GOT3 (cell line): ENCODE data around the gene AHCTF1.

Source experiments
- DNase-seq: peaks from one replicate; lab custom pipeline; 2025; ENCODE audit warnings: mixed read lengths; lab: John Stamatoyannopoulos, UW

AHCTF1 gene

DNA sequence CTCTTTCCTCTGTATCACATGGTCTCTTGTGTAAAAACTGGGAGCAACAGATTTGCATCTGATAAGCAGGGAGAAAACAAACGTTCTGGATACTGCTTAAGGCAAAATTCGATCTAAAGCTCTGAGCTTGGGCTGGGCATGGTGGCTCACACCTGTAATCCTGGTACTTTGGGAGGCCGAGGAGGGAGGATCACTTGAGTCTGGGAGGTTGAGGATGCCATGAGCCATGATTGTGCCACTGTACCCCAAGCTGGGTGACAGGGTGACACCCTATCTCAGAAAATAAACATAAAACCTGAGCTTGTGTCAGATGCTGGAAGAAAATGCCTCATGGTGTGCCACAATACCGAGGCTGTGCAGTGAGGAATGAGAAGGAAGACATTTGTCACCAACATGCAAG lies 133.6 kb downstream of the AHCTF1 start:
- DNase-seq, result no peak

DNA sequence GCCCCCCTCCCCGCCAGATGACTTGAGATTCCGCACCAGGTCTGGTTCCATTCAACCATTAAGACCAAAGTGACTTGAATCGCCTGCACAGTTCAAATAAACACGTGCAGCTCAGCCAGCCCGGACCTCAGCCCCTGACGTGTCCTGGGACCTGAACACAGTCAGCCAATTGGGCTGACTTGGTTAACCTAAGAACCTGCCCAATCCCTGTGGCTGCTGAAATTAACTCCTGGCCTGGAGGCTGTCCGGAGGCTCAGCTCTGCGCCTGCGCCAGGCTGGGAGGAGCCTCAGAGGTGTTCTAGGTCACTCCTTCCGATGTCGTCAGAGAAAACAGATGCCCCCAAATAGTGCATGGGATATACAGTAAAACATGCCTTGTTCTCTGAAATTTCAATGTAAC lies 134.2 kb downstream of the AHCTF1 start:
- no peak for DNase-seq

DNA sequence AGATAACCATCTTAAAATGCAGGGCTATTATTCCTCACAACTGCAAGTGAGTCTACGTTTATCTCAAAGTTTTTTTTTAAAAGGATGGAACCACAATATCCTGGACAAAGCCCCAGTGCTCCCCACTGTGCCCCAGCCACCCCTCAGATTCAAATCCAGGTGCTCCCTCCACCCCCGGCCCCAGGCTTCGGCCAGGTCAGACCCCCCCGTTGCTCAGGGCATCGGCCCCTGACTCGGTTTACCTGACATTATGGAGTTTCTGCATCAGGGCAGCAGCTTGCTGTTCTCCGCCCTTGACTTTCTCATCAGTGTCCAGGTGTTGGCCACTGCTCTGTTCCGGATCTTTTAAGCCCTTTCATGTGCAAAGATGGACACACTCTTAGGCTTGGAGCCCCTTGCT lies 134.6 kb downstream of the AHCTF1 start:
- DNase-seq, result no peak

DNA sequence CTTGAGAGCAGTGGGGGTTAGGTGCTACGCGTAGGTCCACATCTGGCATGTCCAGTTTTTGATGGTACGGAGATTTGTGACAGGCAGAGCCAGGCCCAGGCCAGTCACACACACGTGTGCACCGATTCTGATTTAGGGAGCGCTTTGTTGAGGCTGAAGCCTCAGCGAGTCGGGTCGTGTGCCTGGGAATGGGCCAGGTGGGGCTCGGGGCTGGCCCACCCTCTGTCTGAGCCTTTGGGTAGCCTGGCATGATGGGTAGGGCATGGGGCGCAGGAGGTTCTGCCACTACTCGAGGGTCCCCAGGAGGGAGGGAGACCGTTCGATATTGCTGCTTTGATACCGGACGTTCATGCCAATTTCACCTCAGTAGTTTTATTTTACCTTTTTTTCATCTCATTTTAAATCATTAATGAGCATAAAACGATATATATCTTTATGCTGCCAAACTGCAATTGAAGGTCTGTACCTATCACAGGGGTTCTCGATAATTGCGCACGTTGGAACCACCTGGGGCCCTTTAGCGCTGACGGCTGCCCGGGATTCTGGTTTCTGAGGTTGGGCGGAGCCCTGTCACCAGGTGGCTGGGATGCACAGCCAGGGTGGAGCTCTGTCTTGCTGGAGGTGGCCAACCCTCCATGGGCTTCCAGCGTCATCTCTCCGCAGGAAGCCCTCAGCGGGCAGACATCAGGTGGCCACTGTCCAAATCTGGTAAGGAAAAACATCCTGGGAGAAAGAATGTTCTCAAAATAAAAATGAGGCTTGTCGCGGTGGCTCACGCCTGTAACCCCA lies 135.6 kb downstream of the AHCTF1 start:
- no peak for DNase-seq

DNA sequence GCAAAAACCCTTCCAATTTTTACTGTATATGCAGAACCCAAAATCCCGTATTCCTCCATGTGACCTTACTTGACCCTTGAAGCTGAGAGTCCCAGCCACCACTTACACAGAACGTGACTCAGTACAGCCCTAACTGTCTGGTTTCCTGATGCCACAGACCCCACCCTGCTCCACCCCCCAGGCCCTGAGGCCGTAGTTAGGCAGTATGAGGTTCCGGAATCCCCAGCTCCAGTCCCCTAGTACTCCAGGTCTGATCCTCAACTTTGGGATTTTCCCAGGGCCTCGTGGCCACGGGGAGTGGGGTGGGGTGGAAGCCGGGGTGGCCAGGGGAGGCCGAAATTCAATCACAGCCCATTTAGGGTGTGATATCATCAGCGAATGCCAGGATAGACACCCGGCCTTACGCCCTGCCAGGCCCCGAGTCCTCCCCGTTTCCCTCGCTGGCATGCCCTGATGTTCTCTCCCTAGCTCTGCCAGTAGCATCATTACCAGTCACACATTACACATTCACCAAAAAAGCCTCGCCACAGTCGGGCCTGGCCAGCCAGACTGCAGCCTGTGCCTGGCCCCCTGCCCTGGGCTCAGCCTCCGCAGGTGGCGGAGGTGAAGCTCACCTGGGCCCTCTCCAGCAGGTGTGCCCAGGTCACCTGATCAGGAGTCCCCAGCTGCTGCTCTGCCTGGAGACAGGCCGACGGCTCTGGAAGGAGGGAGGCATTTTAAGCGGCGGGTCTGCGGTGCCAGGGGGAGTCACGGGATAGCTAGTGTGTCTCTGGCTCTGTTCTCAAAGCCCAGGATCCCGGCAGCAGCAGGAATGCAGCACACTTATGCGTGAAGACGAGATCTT lies 136.7 kb downstream of the AHCTF1 start:
- DNase-seq, result no peak

DNA sequence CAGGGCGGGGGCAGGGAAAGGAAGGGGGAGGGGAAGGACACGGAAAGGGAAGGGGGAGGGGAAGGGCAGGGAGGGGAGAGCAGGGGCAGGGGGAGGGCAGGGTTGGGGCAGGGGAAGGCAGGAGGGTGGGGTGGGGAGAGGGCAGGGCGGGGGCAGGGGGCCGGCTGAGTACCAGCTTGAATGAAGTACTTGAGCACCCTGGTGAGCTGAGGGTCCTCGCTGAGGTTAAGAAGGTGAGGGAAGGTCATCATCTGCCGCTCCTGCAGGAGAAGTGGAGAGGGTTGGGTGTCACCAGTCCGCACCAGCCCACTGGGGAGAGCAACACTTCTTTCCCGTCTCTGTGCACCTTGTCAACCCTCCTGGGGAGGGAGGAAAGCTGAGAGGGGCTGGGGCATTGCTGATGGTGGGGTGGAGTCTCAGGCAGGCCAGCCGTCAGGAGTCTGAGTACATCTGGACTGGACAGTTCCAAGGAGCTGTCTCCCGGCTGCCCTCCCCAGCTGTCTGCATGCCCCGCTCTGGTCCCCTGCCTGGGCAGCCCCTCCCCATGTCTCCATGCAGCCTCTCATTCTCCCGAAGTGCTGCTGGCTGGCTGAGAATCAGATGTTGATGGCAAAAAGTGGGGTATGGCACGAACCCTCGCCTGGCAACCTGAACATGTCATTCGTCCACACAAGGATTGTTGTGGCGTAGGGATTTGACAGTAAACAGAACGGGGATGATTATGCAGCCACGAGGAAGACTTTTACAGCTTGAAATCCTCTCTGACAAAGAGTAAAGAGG lies 137.5 kb downstream of the AHCTF1 start:
- no peak for DNase-seq

DNA sequence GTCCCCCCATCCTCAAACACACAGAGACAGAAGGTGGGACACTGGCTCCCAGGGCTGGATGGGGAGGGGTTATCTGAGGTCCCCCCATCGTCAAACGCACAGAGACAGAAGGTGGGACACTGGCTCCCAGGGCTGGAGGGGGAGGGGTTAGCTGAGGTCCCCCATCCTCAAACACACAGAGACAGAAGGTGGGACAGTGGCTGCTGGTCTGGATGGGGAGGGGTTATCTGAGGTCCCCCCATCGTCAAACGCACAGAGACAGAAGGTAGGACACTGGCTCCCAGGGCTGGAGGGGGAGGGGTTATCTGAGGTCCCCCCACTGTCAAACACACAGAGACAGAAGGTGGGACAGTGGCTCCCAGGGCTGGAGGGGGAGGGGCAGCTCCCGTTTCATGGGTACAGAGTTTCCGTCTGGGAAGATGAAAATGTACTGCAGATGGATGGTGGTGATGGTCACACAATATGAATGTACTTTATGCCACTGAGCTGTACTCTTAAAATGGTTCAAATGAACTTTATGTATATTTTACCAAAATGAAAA lies 138.3 kb downstream of the AHCTF1 start:
- no peak for DNase-seq

DNA sequence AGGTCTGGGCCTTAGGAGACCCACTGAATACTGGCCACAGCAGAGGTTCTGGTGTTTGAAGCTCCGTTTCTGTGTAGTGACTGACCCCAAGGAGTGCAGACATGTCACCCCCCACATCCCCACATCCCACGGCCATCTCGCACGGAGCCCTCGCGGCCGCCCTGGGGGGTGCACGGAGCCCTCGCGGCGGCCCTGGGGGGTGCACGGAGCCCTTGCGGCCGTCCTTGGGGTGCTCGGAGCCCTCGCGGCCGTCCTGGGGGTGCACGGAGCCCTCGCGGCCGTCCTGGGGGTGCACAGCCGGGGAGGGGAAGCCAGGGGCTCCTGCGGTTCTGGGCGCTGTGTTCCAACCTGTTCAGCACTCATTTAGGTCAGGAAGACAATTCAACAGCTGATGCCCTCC lies 139.1 kb downstream of the AHCTF1 start:
- DNase-seq, result no peak

DNA sequence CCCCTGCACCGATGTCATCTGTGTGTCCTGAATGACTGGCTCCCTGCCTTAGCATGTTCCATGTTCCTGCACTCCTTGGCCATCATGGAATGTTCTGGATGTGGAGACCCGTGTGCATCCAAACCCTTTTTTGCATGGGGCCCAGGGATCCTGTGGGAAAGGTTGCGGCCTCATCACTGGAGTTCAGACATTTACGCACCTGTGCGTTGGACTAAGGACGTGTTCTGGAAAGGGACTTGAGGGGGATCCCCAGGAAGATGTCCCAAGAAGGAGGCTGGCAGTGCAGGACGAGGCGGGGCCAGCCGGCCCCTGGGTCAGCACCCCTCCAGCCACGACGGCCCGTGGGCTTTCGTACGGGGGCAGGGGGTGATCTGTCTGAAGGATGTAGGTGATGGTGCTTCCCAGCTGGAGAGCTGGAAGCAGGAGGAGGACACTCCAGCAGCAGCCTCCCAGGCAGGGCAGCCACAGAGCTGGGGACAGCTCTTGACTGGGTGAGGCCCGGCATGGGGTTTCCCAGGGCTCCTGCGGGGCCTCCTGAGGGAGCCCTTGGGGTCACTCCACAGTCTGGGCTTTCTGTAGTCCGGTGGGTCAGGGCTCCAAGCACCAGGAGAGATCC lies 140.3 kb downstream of the AHCTF1 start:
- no peak for DNase-seq

DNA sequence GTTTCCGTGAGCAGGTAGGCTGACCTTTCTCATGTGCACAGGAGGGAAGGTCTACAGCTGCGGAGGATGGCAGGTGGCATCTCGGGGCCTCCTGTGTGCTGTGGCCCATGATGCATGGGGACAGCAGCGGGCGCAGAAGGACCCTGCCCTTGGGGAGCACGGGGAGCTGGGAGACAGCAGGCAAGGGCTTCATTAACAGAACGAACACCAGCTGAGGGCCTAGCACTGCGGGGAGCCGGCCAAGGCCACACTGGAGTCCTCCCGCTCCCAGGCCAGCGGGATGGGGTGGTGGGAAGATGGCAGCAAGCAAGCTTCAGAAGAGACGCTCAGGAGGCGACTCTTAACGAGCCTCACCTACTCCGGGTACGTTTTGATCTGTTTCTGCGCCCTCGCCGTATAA lies 140.9 kb downstream of the AHCTF1 start:
- DNase-seq, result no peak

DNA sequence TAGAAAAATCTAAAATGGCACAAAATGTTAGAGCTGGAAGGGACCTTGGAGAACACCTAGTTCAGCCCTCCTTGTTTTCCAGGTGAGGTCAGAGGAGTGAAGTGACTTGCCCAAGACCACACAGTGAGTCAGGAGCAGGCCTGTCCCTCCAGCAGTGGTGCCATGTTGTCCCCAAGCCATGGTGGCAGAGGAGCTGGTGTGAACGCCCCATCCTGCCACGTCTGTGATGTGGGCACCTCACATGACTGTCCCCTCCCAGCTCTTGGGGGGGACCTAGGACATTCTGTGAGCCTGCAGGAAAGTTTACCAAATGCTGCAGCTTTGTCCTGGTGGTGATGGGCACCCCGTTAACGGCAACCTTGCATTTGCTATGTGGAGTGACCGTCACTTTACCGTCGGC lies 141.4 kb downstream of the AHCTF1 start:
- DNase-seq, result no peak

DNA sequence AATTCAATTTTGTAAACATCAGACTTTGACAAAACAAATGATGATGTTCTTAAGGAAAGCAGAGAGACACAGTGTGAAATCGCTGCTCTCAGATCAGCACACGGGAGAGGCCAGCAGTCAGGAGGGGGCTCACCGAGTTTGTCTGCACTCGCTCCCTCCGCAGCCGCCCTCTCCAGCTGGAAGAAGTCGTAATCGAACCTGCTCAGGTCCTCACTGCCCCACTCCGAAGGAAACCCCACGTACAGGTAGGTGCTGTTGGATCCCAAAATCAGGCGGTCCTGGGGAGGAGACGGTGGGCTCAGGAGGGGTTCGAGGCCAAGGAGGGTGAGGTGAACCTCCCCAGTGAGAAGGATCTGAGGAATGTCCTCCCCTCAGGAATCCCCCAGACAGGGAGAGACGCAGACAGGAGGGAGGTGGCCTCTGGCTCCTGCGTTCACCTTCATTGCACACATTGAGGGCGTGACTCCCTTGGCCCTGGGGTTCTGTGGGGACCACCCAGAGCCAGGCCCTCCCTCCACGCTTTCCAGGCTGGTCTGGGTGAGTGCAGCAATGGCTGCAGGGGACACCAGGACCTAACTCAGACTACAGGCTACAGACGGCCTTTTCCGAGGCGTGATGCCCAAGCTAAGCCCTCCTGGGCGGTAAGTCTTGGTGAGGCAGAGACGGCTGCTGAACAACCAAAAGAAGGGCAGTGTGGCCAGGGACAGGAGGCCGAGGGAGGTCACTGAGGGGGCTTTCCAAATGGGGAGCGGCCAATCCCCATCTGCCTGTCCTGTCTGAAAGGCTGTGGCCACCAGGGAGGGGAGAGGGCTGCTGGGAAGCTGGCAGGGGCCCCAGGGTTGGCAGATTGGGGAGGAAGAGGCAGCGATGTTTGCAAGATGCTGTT lies 142.1 kb downstream of the AHCTF1 start:
- no peak for DNase-seq
